GM21447 (cell line): ENCODE measurements around the gene ZNF827.

ENCODE experiments used
- ATAC-seq: cut with Tn5 transposase; IDR thresholded peaks from one replicate; pipeline ENCODE4 v1.9.1; 2021; ENCODE audit not compliant: unreplicated experiment

ZNF827 gene

DNA sequence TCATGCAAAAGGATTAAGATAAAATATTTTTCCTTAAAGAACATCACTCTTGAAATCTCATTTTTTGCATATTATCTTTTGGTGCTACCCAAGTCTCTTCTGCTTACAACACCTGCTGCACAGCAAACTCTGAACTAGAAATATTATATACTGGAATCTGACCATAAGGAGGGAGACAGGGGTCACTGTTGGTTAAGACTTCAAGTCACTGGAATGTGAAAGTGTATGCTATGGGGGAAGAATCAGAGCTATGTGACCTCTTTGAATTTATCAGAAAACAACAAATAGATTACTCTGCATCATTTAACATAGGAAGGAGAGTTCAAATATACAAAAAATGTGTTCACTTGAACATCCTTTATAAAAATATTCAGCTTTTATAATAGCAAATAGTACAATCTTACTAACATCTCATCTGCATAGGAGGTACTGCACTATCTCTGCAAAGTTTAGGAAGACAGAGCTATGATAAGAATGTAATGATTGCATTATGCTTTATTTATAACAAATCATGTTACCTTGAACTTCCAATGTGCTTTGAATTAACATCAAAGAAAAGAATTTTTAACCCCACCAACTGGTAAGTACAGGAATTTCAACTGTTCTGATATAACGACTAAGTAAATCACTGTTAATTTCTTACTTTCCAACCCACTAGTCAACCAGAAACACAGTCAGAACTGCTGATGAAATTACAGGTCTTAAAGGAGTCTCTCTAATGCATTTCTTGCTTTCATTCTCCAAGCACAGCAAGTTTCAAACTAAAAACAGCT lies 69.8 kb downstream of the ZNF827 start:
- peak; percentile 52 for ATAC-seq

GRCh38 chr4:145867406-145867805 lies 71.2 kb downstream of the ZNF827 start:
- no peak for ATAC-seq

- no peak for ATAC-seq
These were observed 71.6 kb downstream of the ZNF827 start for GRCh38 chr4:145866991-145867390.

DNA sequence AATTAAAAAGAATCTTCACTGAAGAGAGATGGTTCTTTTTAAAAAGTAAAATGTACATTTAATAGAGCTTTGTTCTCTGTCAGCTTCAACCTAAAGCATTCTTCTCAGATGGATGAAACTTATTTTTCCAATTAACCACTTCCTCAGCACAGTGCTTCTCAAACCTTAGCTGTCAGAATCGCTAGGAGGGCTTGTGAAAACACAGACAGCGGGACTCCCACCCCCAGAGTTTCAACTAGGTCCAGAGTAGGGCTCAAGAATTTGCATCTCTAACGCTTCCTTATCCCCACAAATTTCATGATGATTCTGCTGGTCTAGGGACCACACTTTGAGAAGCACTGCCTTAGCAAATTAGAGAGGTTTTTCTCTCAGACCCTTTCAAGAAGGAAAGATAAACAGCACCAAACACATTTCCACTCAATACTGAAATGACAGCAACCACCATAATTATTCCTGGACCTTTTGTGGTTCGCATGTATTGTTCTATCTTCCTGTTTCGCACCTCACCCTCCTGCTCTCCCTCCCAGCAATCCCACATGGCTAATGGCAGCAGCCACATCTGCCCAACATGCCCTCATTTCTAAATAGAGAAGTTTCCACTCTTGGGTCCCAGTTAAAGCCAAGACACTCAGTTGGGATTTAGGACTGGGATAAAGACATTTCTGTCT lies 73.2 kb downstream of the ZNF827 start:
- no peak for ATAC-seq

GRCh38 chr4:145863191-145863590 lies 75.4 kb downstream of the ZNF827 start:
- ATAC-seq: no peak

GRCh38 chr4:145861336-145862318 lies 77.0 kb downstream of the ZNF827 start:
- no peak for ATAC-seq

- no peak for ATAC-seq
These were observed 77.7 kb downstream of the ZNF827 start for GRCh38 chr4:145860897-145861296.

GRCh38 chr4:145860446-145860845 lies 78.2 kb downstream of the ZNF827 start:
- no peak for ATAC-seq

DNA sequence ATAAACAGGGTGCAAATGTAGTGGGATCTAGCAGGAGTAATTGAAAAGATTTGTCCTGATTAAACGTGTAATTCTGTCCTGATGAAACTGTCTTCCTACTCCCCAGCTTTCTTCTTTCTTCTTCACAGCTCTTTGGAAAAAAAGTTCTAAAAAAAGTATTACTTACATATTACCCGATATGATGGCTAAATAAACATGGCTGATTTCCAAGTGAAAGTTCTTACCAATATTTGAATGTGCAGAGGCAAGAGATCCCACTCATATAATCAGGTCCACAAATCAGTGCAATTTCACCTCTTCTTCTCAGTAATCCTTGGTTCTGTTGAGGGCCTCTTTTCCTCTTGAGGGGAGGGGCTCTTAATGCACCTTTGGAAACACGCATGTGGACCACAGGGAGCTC lies 78.7 kb downstream of the ZNF827 start:
- no peak for ATAC-seq

- no peak for ATAC-seq
These were observed 79.2 kb downstream of the ZNF827 start for GRCh38 chr4:145859426-145859825.

GRCh38 chr4:145852256-145852839 lies 86.3 kb downstream of the ZNF827 start:
- no peak for ATAC-seq

- ATAC-seq: no peak
These were observed 87.0 kb downstream of the ZNF827 start for GRCh38 chr4:145851511-145852201.

DNA sequence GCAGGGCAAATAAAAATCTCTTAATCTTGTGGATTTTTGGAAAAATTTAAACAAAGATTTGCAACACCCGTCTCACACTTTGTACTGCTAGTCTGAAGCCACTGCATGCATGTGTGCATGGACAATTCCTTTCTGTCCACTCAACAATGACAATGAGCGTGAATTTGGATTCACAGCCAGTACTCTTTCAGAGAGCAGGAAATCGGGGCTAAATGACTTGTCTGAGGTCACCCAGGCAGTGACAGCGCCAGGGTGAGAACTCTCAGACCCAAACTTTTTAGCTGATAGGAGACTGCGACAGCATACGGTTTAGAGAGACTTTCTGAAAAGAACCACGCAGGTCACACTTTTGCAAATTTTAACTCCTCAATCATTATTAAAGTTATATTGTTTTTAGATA lies 90.9 kb downstream of the ZNF827 start:
- ATAC-seq: no peak

- ATAC-seq: no peak
These were observed 93.5 kb downstream of the ZNF827 start for GRCh38 chr4:145845118-145845517.

DNA sequence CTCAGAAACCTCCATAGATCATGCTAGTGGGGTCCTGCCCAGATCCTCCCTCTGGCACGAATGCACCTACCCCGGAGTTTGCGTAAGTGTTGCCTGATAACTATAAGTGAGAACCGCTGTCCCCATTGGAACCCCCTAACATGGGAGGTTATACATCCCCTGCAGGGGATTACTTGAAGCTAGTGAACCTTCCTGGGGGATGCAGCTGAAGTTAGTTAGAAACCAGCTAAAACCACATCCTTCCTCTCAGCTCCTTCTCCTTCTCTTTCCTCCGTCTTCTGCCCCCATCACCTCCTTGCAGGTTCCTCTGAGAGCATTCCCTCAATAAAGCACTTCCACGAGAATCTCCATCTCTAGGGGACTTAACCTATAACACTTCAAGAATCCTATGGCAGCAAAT lies 95.0 kb downstream of the ZNF827 start:
- ATAC-seq: no peak

- ATAC-seq: no peak
These were observed 95.5 kb downstream of the ZNF827 start for GRCh38 chr4:145843148-145843547.

- no peak for ATAC-seq
These were observed 96.3 kb downstream of the ZNF827 start for GRCh38 chr4:145842224-145842887.

DNA sequence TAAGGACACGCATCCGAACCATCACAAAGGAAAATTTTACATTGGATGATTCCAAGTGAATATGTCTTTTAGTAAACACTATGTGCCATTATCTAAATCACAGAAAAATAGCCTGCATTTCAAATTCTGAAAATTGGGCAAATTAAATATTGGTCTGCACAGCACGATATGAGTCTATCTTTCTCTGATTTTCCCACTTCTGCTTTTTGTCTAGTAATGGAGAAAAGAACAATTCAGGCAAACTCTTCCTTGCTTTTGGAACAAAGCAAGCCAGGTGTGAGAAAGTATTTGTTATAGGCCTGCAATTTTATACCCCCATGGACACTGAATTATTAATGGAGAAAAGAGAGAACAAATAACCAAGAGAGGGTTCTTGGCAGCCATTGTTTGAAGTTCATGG lies 97.8 kb downstream of the ZNF827 start:
- no peak for ATAC-seq

DNA sequence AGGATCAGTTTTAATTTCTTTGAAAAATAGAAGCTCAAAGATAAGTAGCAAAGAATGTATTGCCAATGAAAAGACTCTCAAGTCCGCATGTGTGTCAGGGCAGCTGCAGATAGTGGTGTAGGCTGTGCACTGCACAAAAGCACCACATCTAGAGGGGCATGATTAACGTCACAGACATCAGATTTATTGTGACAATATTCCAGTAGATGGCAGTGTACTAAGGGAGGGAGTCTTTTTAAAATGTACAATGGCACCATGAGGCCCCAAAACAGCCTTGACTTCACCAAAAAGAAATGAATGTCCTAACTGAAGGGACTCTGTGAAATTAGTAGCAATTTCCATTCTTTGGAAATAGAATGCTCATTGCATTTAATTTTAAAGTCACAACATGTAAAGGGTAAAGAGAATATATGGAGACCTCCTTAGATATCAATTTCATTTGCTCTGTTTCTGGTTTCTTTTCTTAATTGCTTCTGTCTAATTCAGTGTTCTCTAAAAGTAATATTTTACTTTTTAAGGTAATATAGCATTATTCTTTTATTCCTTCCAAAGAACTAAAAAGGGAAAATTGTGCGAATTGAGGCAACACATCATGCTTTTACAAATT lies 98.4 kb downstream of the ZNF827 start:
- peak; percentile 83 for ATAC-seq

GRCh38 chr4:145839151-145839550 lies 99.5 kb downstream of the ZNF827 start:
- no peak for ATAC-seq
